Measurements from ENCODE around the gene SVOP. TPM values are rescaled to one million over a fixed set of nuclear protein-coding genes. Genes with fewer than 3 reads are reported as not detected.
"Not testable (repeated sequence)": the region's sequence is repeated elsewhere in the genome, so short reads cannot be mapped to it uniquely, and the experiment has no call there.

Gene SVOP
- polyA plus RNA-seq, 2 of the 4 experiments (the other 2 are of a cell fraction) = not detected

- POLR2A ChIA-PET = no interaction called here
- ATAC-seq = no peak
These were observed 145.0 kb downstream of the SVOP start for GRCh38 chr12:108875682-108876361.

DNA sequence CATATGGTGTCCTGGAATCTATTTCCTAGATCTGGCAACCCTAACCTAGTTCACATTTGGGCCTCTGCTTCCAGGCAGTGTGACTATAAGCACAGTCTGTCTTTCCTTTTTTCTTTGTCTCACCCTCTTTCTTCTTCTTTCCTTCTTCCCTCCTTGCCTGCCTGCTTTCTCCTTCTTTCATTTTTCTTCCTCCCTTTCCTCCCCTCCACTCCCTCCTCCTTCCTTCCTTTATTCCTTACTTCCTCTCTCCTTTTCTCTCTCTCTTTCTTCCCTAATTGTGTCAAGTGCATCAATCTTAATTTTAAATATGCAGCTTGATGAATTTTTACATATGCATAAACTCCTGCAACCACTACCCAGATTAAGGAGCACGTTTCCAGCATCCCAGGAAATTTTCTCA lies 145.6 kb downstream of the SVOP start:
- Histone ChIP-seq H3K4me2 (no peak overlapping the region), H3K9me3 (no peaks in the 10 kb centered on the region), H3K4me1 (0 out of 3 replicates have a peak, but pooled peaks cover 5% of the 10 kb centered on the region), H3K27ac (no peak overlapping the region), H3K4me3 (no peak overlapping the region)
- ATAC-seq = no peak
- CTCF ChIA-PET = interaction anchor here (1.6 to 2.6 kb wide), 2 partner anchors 9 to 76 kb away, joined by 5 to 12 read pairs; no protein-coding TSS in a partner anchor
- DNase-seq (ENCODE audit: low read depth in 1 of 2, low spot score in 1 of 2) = no peak
- TF ChIP-seq ZSCAN20 (CRISPR knock-in tag; IDR thresholded peaks at IDR 0.05) (no peak), CBX8 (IDR thresholded peaks at IDR 0.05) (no peak)
- WGBS (ENCODE audit: missing lambda C conversion rate) = 0% methylated on average over 1 of the region's 1 CpG
- POLR2A ChIA-PET = no interaction called here
- no peak for FAIRE-seq

More at GRCh38 chr12:108875682-108876361, 145.0 kb downstream of the SVOP start:
- CTCF ChIA-PET = interaction anchor here (1.6 to 2.6 kb wide), 2 partner anchors 8 to 75 kb away, joined by 5 to 12 read pairs; no protein-coding TSS in a partner anchor
- Histone ChIP-seq H3K4me3 (no peak overlapping the region), H3K4me1 (0 out of 3 replicates have a peak, but pooled peaks cover 5% of the 10 kb centered on the region), H3K4me2 (no peak overlapping the region), H3K9me3 (no peaks in the 10 kb centered on the region), H3K27ac (no peak overlapping the region)
- WGBS (ENCODE audit: missing lambda C conversion rate) = 52% methylated on average over 3 of the region's 3 CpGs
- TF ChIP-seq BHLHE40 (IDR thresholded peaks at IDR 0.05; ENCODE audit: low read depth, low read length) = no peak
- TF ChIP-seq HOXB5 (CRISPR knock-in tag; IDR thresholded peaks at IDR 0.05) = no peak
- TF ChIP-seq KDM1A (IDR thresholded peaks at IDR 0.05; ENCODE audit: low read depth) = no peak
- TF ChIP-seq, protein P1, sequence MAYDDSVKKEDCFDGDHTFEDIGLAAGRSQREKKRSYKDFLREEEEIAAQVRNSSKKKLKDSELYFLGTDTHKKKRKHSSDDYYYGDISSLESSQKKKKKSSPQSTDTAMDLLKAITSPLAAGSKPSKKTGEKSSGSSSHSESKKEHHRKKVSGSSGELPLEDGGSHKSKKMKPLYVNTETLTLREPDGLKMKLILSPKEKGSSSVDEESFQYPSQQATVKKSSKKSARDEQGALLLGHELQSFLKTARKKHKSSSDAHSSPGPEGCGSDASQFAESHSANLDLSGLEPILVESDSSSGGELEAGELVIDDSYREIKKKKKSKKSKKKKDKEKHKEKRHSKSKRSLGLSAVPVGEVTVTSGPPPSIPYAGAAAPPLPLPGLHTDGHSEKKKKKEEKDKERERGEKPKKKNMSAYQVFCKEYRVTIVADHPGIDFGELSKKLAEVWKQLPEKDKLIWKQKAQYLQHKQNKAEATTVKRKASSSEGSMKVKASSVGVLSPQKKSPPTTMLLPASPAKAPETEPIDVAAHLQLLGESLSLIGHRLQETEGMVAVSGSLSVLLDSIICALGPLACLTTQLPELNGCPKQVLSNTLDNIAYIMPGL (CRISPR knock-in tag; IDR thresholded peaks at IDR 0.05; ENCODE audit: borderline replicate concordance) = no peak
- TF ChIP-seq RARB (CRISPR knock-in tag; IDR thresholded peaks at IDR 0.05) = no peak
- TF ChIP-seq EHMT2 (IDR thresholded peaks at IDR 0.05; ENCODE audit: low read depth) = no peak
- FAIRE-seq (no peak), DNase-seq (ENCODE audit: low read depth in 1 of 2, low spot score in 1 of 2) (no peak)

DNA sequence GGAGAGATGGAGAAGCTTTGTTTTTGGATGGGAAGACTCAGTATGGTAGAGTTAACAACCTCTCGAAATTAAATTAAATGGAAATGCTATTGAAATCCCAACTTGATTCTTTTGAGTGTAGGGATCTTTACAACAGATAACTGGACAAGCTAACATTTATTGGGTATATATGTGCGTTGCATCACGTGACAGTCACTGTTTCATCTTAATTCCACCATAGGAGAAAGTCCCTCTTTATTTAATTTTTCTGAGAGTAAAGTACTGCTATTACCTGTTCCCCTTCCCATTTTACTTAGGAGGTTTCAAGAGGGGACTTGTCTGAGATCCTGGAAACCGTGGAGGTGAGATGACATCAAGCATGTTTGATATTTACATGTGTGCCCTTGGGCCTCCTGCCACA lies 152.1 kb downstream of the SVOP start:
- no peak for ATAC-seq
- ChIA-PET CTCF (interaction anchor here (0.9 to 1.7 kb wide), 3 partner anchors 11 to 82 kb away, joined by 3 to 6 read pairs (median 4); partner anchors contain the start of gene DAO), POLR2A (no interaction called here)
- H3K4me3 ChIP-seq = no peak overlapping the region
- WGBS (ENCODE audit: missing lambda C conversion rate) = 60% methylated on average over 4 of the region's 4 CpGs
- no peaks in the 10 kb centered on the region for H3K9me3 ChIP-seq
- TF ChIP-seq POLR2AphosphoS2 (conservative IDR thresholded peaks at IDR 0.05; ENCODE audit: low read length) (no peak), TFCP2L1 (CRISPR knock-in tag; IDR thresholded peaks at IDR 0.05) (no peak), CTCF (IDR thresholded peaks at IDR 0.05) (no peak), ZC3H11A (IDR thresholded peaks at IDR 0.05) (no peak), KDM5A (IDR thresholded peaks at IDR 0.05) (no peak), ZFP36 (IDR thresholded peaks at IDR 0.05; ENCODE audit: borderline replicate concordance, partially characterized antibody) (no peak), ELK1 (IDR thresholded peaks at IDR 0.05; ENCODE audit: low read depth, low read length) (no peak), CHD4 (IDR thresholded peaks at IDR 0.05; ENCODE audit: borderline replicate concordance) (no peak), E2F6 (IDR thresholded peaks at IDR 0.05; ENCODE audit: borderline replicate concordance, low read depth) (no peak)
- FAIRE-seq = no peak
- DNase-seq (ENCODE audit: low read depth in 1 of 2, low spot score in 1 of 2) = no peak
- H3K4me2 ChIP-seq = no peak overlapping the region
- no peak overlapping the region for H3K27ac ChIP-seq
- 0 out of 3 replicates have a peak, but pooled peaks cover 5% of the 10 kb centered on the region for H3K4me1 ChIP-seq

GRCh38 chr12:108866083-108866482 lies 154.8 kb downstream of the SVOP start:
- CTCF ChIA-PET = interaction anchor here (1.1 to 1.5 kb wide), 2 partner anchors 18 to 61 kb away, joined by 4 to 5 read pairs; no protein-coding TSS in a partner anchor
- WGBS (ENCODE audit: missing lambda C conversion rate) = 84% methylated on average over 10 of the region's 10 CpGs

More at GRCh38 chr12:108866083-108866482, 154.8 kb downstream of the SVOP start:
- FAIRE-seq, H3K27ac ChIP-seq, ATAC-seq, H3K4me1 ChIP-seq, H3K4me3 ChIP-seq, H3K4me2 ChIP-seq, H3K9me3 ChIP-seq: not testable (repeated sequence)
- POLR2A ChIA-PET = interaction anchor here (1.6 kb wide), 1 partner anchor 9 kb away, joined by 7 read pairs; the partner anchor contains the start of gene SSH1
- peak in 1 of 2 experiments; percentile 48 for DNase-seq (ENCODE audit: low read depth in 1 of 2, low spot score in 1 of 2)
